ENCODE results near the gene ISG20. TPM values are rescaled to one million over a fixed set of nuclear protein-coding genes. Genes with fewer than 3 reads are reported as not detected.

ISG20 gene
- total and polyA plus RNA-seq, 2 donors (not counting 1 experiment from before 2014, with no cell fraction given) = 190 to 232 TPM

DNA sequence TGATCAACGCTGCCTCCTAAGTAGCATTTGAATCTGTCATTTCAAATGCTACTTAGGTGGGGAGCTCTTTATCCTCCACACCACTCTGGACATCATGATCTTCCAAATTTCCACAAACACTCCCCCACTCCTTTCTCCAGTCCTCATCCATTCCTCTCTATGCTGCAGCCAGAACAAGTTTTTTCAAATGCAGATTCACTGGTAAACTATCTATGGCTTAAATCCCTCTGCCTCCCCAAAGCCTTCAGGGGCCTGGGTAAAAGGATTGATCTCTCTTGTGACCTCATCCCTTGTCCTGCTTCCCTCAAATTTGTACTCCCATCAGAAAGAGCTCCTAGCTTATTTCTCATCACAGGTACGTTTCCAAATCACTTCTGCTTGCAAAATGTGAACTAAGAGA, 19.0 kb upstream of the ISG20 start:
- no peak overlapping the region for H3K27ac ChIP-seq (ENCODE audit: low read length in 2 of 2)
- POLR2A ChIA-PET = no interaction called here
- no peak overlapping the region for H3K4me2 ChIP-seq (replicated peaks; ENCODE audit: low read depth, low read length, poor library complexity, severe bottlenecking)
- Mint-ChIP-seq H3K4me3 (no peak overlapping the region), H3K4me1 (peaks cover 39% of the 10 kb centered on the region), H3K27me3 (peaks cover 7% of the 10 kb centered on the region), H3K27ac (no peak overlapping the region), H3K9me3 (ENCODE audit: insufficient read depth) (no peaks in the 10 kb centered on the region)
- H3K27me3 ChIP-seq (replicated peaks in 1 of 4; ENCODE audit: control extremely low read depth in 1 of 4, control insufficient read depth in 3 of 4, insufficient read depth in 4 of 4, low read length in 3 of 4) = peaks cover 0 to 3% (median 0%) of the 10 kb centered on the region in 4 experiments
- no peak overlapping the region for H3K9ac ChIP-seq (ENCODE audit: low read length)
- no peaks in the 10 kb centered on the region for H3K36me3 ChIP-seq (replicated peaks in 1 of 2; ENCODE audit: control extremely low read depth in 1 of 2, control insufficient read depth in 1 of 2, extremely low read depth in 1 of 2, insufficient read depth in 2 of 2, low read length in 1 of 2)
- no peak for ATAC-seq (ENCODE audit: low read depth)
- intact Hi-C loops (cut with micrococcal nuclease) = loop anchor here (5.0 to 10.0 kb wide), 3 partner anchors 152 to 958 kb away; partner anchors contain the start of genes MRPL46, MRPS11 and TICRR
- peaks cover 40% of the 10 kb centered on the region for H3K79me2 ChIP-seq (ENCODE audit: control insufficient read depth, insufficient read depth, low read length)
- H2AFZ ChIP-seq (ENCODE audit: insufficient read depth, low read depth, low read length, poor library complexity, severe bottlenecking) = no peak overlapping the region
- peaks cover 6% of the 10 kb centered on the region for H4K20me1 ChIP-seq (ENCODE audit: control insufficient read depth, insufficient read depth, low read length, poor library complexity, severe bottlenecking)
- peaks cover 32 to 41% of the 10 kb centered on the region in 2 donors for H3K4me1 ChIP-seq (ENCODE audit: control insufficient read depth in 2 of 2, insufficient read depth in 2 of 2, low read length in 2 of 2)
- TF ChIP-seq, protein P1, sequence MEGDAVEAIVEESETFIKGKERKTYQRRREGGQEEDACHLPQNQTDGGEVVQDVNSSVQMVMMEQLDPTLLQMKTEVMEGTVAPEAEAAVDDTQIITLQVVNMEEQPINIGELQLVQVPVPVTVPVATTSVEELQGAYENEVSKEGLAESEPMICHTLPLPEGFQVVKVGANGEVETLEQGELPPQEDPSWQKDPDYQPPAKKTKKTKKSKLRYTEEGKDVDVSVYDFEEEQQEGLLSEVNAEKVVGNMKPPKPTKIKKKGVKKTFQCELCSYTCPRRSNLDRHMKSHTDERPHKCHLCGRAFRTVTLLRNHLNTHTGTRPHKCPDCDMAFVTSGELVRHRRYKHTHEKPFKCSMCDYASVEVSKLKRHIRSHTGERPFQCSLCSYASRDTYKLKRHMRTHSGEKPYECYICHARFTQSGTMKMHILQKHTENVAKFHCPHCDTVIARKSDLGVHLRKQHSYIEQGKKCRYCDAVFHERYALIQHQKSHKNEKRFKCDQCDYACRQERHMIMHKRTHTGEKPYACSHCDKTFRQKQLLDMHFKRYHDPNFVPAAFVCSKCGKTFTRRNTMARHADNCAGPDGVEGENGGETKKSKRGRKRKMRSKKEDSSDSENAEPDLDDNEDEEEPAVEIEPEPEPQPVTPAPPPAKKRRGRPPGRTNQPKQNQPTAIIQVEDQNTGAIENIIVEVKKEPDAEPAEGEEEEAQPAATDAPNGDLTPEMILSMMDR (IDR thresholded peaks at IDR 0.05) = no peak
- no peak for TF ChIP-seq EZH2 (IDR thresholded peaks at IDR 0.05; ENCODE audit: borderline replicate concordance, insufficient read depth, low read depth, low read length, poor library complexity, severe bottlenecking)
- no peak for DNase-seq
- CTCF ChIA-PET = interaction anchor here (1.2 to 1.4 kb wide), 3 partner anchors 44 to 285 kb away, joined by 3 to 5 read pairs (median 3); no protein-coding TSS in a partner anchor
- WGBS (ENCODE audit: insufficient coverage) = 100% methylated on average over 1 of the region's 2 CpGs
- H3K9me3 ChIP-seq (ENCODE audit: control extremely low read depth in 1 of 3, control insufficient read depth in 2 of 3, insufficient read depth in 1 of 3, low read length in 2 of 3) = no peaks in the 10 kb centered on the region
- no peak overlapping the region for H3K4me3 ChIP-seq (ENCODE audit: control extremely low read depth in 1 of 5, extremely low read depth in 1 of 5, insufficient read depth in 1 of 5, low read depth in 2 of 5, low read length in 4 of 5)

All from B cell (primary cell).